HG02852 (cell line): ENCODE results near the gene ANTXRL.
"Not testable (repeated sequence)": the region's sequence is repeated elsewhere in the genome, so short reads cannot be mapped to it uniquely, and the experiment has no call there.

Experiments used
- ATAC-seq: cut with Tn5 transposase; IDR thresholded peaks from one replicate; pipeline ENCODE4 v1.9.1; 2021; ENCODE audit warnings: mild to moderate bottlenecking, moderate library complexity; ENCODE audit not compliant: unreplicated experiment

The ANTXRL gene

DNA sequence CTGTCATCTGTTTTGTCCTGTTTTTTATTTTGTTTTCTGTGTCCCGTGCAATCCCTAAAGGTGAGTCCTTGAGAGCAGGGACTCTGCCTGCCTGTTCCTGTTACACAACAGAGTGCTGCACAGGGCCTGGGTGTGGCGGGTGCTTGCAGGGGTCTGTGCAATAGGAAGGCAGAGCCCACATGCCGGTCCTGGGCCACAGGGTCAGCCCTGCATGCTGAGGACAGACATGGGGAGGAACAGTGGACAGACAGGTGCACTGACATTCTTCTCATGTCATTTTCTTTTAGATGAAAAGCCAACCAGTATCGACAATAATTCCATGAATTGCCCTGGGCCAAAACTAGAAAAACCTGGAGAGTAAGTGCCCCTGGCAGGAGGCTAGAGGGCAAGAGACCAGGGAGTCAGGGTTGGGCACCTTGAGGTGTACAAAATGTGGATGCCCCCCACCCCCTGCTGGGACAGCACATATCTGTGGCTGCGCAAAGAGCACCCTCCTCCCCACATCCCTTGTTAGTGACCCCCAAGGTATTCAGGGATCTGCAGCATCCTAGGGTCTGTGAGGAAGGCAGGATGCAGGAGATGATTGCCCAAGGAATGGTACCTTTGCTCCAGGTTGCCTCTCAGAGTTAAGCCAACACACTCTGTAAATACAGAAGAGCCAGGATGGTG is 19.9 kb downstream of the ANTXRL start:
- ATAC-seq: no peak

DNA sequence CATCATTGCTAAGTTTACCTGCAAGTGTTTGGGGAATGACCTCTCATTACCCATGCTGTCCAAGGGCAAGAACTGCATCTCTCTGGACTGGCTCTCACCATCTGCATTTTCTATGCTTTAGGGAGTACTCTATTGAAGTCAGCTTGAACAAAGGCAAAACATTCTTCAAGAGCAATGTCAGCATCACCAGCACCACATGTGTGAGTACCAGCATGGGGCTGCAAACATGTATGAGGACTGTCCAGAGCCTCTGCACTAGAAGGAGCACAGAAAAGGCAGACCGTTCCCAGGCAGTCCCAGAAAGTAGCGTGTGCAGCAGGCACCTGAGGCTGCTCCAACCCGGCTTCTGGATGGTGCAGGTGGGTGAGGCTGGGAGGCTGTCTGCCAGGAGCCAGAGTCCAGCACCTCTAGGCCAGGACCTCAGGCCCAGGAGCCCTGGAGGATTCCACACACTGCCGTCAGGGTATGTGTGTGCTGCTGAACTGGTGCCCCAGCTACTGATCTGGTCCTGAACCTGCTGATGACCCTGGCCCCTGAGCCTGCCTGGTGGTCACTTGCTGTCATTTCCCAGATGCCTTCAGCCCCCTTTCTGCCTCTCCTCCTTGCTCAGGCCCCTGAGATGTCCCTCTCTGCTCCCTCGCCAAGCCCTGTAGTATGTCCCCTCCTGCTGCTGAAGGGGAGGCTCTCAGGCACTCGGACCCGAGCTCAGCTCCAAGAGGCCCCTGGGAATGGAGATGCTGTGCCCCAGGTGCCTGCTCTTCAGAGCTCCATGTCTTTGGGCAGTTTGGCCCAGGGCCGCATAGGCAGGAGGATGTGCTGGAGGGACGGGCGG is 20.7 kb downstream of the ANTXRL start:
- no peak for ATAC-seq

DNA sequence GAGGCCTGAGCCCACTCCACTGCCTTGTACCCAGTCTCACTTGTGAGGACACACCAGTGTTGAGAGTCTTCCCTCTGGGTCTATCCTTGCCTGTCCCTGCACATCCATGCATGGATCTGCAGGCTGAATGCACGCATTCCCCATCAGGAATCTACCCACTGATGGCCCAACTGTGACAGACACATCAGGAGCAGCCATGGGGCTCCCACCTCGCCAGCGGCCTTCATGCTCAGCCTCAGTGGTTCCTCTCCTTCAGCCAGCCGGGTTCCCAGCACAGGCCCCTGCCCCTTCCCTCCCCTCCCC is 21.3 kb downstream of the ANTXRL start:
- no peak for ATAC-seq

GRCh38 chr10:46308666-46309450 is 22.1 kb downstream of the ANTXRL start:
- no peak for ATAC-seq

DNA sequence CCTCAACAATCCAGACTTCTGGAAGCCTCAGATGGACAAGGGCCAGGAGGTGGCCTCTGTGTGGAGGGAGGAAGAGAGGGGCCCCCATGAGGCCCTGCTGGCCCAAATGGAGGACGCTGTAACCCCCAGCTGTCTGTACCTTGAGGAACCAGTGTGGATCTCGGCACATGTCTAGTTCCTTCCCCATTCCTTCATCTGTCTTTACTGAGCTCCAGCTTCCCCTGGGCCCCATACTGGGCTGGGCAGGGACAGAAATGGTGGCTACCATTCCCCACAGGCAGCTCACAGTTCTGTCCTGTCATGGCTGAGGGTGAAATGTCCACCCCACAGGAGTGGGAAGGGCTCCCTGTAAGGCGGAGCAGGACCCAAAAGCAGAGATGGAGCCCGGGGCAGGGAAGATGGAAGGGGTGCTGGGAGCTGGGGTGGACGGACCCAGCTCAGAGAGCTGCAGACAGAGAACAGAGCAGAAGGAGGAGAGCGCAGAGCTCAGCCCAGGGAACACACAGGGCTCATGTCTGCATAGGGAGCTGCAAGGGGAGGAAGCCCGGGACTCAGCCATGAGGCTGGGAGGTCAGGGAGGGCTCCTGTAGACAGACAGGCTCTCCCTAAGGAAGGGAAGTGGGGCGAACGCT is 22.8 kb downstream of the ANTXRL start:
- no peak for ATAC-seq

GRCh38 chr10:46310143-46310514 is 23.3 kb downstream of the ANTXRL start:
- no peak for ATAC-seq

DNA sequence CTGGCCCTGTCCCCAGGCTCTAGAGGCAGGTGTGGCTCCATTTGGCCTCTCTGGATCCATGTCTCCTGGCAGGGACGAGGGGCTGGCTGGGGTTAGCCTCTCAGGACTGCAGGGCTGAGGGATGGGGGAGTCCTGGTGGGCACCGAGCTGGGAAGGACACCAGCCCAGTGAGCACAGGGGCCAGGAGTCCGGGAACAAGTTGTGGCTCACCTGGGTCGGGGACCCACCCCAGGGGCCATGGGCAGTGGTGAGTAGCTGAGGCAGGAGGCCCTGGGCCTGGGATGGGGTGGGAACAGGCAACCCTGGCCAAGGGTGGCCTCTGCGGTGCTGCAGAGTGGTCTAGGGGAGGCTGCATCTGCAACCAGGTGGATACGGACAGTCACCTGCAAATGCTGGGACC is 24.1 kb downstream of the ANTXRL start:
- ATAC-seq: no peak

- no peak for ATAC-seq
Measured at GRCh38 chr10:46311501-46311951, 24.7 kb downstream of the ANTXRL start.

DNA sequence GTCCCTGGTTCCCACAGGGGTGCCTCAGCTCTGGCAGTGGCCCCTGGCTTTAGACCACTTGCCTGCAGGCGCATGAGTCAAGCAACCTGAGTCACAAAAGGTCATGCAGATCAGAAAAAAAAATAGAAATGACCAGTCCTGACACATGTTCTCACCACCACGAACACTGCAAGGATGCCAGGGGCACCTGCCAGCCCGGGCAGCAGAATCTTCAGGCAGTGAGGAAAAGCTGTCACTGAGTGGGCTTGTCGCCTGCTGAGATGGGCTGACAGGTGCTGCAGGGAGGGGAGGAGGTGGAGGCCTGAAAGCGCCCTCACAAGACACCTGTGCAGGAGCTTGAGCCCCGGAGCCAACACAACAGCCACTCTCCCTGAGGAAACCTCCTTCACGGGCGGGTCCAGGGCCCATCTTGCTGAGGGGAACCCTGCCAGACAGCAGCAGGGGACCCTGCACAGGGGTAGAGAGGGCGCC is 25.2 kb downstream of the ANTXRL start:
- not testable (repeated sequence) for ATAC-seq

DNA sequence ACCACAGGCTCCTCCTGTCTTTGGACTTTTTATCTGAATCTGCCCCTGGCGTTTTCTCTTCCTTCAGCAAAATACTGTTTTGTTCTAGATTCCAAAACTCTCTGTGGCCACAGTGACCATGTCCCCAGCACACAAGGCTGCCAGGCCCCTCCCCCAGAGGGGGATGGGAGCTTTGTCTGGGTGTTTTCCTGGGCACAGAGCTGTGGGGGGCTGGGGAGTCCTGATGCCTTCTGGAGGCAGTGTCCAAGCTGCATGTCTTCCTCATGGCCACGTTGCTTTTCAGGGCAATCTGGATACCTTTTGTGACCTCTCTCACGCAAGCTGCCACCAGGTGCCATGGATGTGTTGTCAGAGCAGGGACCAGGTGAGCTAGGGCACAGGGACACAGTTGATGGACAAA is 26.2 kb downstream of the ANTXRL start:
- no peak for ATAC-seq

DNA sequence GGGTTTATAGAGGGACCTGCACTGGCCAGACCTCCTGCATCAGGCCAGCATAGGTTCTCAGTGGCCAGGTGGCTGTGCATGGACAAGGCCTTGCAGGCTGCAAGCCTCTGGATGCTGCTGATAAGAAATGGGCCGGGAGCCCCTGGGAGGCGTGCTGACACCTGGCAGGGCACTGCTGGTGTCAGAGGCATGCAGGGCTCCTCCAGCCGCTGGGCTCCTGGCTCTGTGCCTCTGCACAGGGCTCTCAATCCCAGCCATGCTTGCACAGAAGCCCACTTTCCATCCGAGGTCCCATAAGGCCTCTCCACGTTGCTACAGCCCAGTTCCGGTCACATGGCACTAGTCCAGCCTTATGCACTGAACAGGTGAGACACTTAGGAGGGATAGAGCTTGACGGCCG is 27.3 kb downstream of the ANTXRL start:
- ATAC-seq: no peak

DNA sequence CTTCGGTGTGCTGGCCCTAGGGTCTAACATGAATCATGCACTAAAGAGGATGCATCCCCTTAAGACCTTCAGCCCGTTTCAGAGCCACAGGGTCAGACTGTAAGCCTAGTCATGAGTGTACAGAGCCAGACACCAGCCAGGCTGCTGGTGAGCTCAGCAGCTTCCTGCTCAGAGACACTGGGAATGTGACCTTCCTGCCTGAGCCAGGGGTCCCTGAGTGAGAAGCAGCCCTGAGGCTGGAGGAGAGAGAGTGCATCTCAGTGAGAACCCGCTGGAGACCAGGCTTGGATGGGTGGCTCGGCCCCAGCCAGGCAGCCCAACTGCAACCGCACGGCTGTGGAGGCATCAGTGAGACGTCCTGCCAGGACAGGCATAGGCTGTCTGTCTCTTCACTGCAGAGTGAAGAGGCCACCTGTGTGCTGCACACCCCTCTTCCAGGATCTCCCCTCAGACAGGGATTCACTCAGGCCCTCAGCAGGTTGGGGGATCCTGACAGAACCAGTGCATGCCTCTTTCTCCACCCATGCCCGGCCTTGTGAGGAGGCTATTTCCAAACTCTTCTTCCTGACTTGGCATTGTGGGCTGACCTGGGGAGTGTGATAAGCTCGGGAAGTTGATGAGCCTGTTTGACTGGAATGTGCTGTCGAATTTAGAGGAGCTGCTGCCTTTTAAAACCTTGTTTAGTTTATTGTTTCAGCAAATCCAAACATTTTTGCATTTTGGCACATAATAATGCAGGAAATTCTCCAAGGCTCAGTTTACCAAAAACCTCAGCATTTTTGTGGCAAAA is 28.5 kb downstream of the ANTXRL start:
- not testable (repeated sequence) for ATAC-seq

GRCh38 chr10:46317370-46317769 is 30.6 kb downstream of the ANTXRL start:
- ATAC-seq: no peak

DNA sequence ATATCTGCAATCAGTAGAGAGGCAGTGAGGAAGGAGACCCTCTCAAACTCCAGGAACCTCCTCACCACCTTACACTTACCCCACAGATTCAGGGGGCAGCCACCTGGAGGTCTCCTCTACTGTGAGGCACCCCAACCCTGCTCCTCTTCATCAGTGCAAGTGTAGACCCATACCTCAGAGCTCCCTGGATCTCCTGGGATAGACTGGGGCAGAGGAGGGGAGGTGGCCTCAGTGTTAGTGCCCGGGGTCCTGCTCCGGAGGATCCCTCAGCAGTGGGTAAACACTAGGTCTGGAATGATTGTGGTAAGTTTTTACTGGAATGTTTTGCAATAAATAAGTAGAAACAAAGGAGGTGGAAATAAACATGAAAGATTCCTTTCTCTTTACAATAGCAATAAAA is 31.1 kb downstream of the ANTXRL start:
- no peak for ATAC-seq

DNA sequence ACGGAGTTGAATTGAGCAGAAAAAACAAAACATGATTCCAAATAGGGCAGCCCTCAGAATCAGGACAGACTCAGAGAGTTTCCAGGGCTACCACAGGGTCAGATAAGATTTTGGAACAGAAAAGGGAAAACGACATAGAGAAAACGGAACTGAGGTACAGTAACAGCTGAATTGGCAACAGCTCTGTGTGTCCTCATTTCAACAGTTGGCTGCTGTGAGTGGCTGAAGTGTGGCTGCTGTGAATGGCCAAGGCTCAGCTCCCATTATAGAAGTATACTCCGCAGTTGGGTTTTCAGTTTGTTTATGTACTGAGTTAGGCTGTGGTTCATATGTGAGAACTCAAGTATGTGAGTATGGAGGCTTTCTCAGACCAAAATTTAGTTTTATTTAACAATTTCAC is 32.0 kb downstream of the ANTXRL start:
- ATAC-seq: no peak

GRCh38 chr10:46319389-46319788 is 32.6 kb downstream of the ANTXRL start:
- ATAC-seq: no peak

DNA sequence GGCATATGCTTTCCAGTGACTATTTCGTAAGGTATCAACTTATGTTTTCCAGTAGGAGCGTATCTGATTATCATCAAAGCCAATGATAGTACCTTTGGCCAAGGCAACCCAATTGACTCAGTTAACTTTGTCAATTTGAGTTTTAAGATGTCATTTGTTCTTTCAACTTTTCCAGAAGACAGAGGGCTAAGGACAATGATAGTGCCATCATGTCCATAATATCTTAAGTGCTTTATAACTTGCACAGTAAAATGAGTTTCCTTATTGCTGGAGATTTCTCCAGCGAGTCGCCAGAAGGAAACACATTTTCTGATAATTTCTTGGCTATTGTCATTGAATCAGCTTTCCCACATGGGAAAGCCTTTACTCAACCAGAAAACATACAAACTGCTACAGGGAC is 35.0 kb downstream of the ANTXRL start:
- no peak for ATAC-seq

GRCh38 chr10:46323176-46323575 is 36.4 kb downstream of the ANTXRL start:
- ATAC-seq: no peak

DNA sequence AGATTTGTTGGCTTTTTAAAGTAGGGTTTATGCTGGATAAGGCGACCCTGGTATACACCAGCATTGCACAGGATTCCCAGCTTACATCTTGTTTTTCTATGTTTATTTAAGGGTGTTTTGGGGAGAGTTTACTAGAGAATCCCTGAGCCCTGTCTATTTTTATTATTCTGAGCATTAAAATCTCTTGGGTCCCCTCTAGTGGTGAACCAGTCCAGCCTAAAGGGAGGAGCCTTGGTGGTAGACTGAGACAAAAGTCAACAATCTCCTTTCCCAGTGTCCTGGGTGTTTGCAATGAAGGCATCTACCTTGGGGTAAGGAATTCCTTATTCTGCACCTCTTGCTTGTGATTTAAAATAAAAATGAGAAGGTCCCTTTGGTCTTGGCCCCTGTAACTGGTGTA is 38.2 kb downstream of the ANTXRL start:
- ATAC-seq: no peak

- ATAC-seq: no peak
Measured at GRCh38 chr10:46326066-46326465, 39.3 kb downstream of the ANTXRL start.
